ENCODE data around the gene CEP162. TPM values are rescaled to one million over a fixed set of nuclear protein-coding genes. Genes with fewer than 3 reads are reported as not detected.

Gene CEP162
- 13.4 and 15.6 TPM in 2 replicates for total RNA-seq
- 13.4 TPM for total RNA-seq (2013)
- polyA plus RNA-seq, result 1.8 and 2.5 TPM in 2 replicates
- 2.7 and 3.4 TPM in 2 replicates for polyA minus RNA-seq

GRCh38 chr6:84227434-84228197, at the start of gene CEP162:
Gene CEP162, minus strand, starts transcription at chr6:84227643. Its CDS starts 1,250 bp downstream, at chr6:84226393.
- H3K4me1 Mint-ChIP-seq, result peaks cover 22% of the 10 kb centered on the region
- Histone ChIP-seq H3K27ac (ENCODE audit: low read length in 2 of 2) (peak within 1 kb of the TSS; percentile 30 to 64), H3K4me1 (ENCODE audit: control insufficient read depth in 2 of 2, insufficient read depth in 2 of 2, low read length in 2 of 2) (peaks cover 10 to 11% of the 10 kb centered on the region in 2 donors), H3K36me3 (replicated peaks in 1 of 2; ENCODE audit: control extremely low read depth in 1 of 2, control insufficient read depth in 1 of 2, extremely low read depth in 1 of 2, insufficient read depth in 2 of 2, low read length in 1 of 2) (no peaks in the 10 kb centered on the region), H3K9me3 (ENCODE audit: control extremely low read depth in 1 of 3, control insufficient read depth in 2 of 3, insufficient read depth in 1 of 3, low read length in 2 of 3) (no peaks in the 10 kb centered on the region), H3K4me3 (ENCODE audit: control extremely low read depth in 1 of 5, extremely low read depth in 1 of 5, insufficient read depth in 1 of 5, low read depth in 2 of 5, low read length in 4 of 5) (peak within 1 kb of the TSS; percentile 67 to 99 (median 97)), H3K9ac (ENCODE audit: low read length) (peak within 1 kb of the TSS; percentile 89), H3K27me3 (replicated peaks in 1 of 4; ENCODE audit: control extremely low read depth in 1 of 4, control insufficient read depth in 3 of 4, insufficient read depth in 4 of 4, low read length in 3 of 4) (peaks cover 0 to 19% (median 4%) of the 10 kb centered on the region in 4 experiments), H2AFZ (ENCODE audit: insufficient read depth, low read depth, low read length, poor library complexity, severe bottlenecking) (peak within 1 kb of the TSS; percentile 99), H4K20me1 (ENCODE audit: control insufficient read depth, insufficient read depth, low read length, poor library complexity, severe bottlenecking) (no peaks in the 10 kb centered on the region), H3K4me2 (replicated peaks; ENCODE audit: low read depth, low read length, poor library complexity, severe bottlenecking) (peak within 1 kb of the TSS; percentile 83), H3K79me2 (ENCODE audit: control insufficient read depth, insufficient read depth, low read length) (peaks cover 9% of the 10 kb centered on the region)
- POLR2A ChIA-PET, result interaction anchor here (0.9 kb wide), 1 partner anchor 368 kb away, joined by 5 read pairs; the partner anchor contains the start of gene CYB5R4
- peak; percentile 91 for ATAC-seq (ENCODE audit: low read depth)
- peak within 1 kb of the TSS; percentile 100 for H3K4me3 Mint-ChIP-seq
- peak; percentile 94 for DNase-seq
- peaks cover 14% of the 10 kb centered on the region for H3K27me3 Mint-ChIP-seq
- WGBS (ENCODE audit: insufficient coverage), result under 1% methylated on average over 27 of the region's 40 CpGs
- CTCF ChIA-PET, result interaction anchor here (1.0 to 2.6 kb wide), 21 partner anchors 8 to 1979 kb away, joined by 3 to 15 read pairs (median 4); partner anchors contain the start of genes CYB5R4, DOP1A and UBE3D
- no peak for TF ChIP-seq EZH2 (IDR thresholded peaks at IDR 0.05; ENCODE audit: borderline replicate concordance, insufficient read depth, low read depth, low read length, poor library complexity, severe bottlenecking)
- TF ChIP-seq, protein P1, sequence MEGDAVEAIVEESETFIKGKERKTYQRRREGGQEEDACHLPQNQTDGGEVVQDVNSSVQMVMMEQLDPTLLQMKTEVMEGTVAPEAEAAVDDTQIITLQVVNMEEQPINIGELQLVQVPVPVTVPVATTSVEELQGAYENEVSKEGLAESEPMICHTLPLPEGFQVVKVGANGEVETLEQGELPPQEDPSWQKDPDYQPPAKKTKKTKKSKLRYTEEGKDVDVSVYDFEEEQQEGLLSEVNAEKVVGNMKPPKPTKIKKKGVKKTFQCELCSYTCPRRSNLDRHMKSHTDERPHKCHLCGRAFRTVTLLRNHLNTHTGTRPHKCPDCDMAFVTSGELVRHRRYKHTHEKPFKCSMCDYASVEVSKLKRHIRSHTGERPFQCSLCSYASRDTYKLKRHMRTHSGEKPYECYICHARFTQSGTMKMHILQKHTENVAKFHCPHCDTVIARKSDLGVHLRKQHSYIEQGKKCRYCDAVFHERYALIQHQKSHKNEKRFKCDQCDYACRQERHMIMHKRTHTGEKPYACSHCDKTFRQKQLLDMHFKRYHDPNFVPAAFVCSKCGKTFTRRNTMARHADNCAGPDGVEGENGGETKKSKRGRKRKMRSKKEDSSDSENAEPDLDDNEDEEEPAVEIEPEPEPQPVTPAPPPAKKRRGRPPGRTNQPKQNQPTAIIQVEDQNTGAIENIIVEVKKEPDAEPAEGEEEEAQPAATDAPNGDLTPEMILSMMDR (IDR thresholded peaks at IDR 0.05), result peak; percentile 84
- no peaks in the 10 kb centered on the region for H3K9me3 Mint-ChIP-seq (ENCODE audit: insufficient read depth)
- intact Hi-C loops (cut with micrococcal nuclease), result loop anchor here (1.0 to 5.0 kb wide), 6 partner anchors 343 to 1980 kb away; partner anchors contain the start of genes CYB5R4, IBTK, PGM3 and RWDD2A
- peak within 1 kb of the TSS; percentile 96 for H3K27ac Mint-ChIP-seq

- DNase-seq (no peak), ATAC-seq (ENCODE audit: low read depth) (no peak)
- no peak overlapping the region for H3K9ac ChIP-seq (ENCODE audit: low read length)
- H3K9me3 Mint-ChIP-seq (ENCODE audit: insufficient read depth), result no peaks in the 10 kb centered on the region
- H3K4me3 ChIP-seq (ENCODE audit: control extremely low read depth in 1 of 5, extremely low read depth in 1 of 5, insufficient read depth in 1 of 5, low read depth in 2 of 5, low read length in 4 of 5), result no peak overlapping the region
- H3K4me3 Mint-ChIP-seq, result no peak overlapping the region
- no peak overlapping the region for H3K27ac ChIP-seq (ENCODE audit: low read length in 2 of 2)
- no peaks in the 10 kb centered on the region for H3K79me2 ChIP-seq (ENCODE audit: control insufficient read depth, insufficient read depth, low read length)
- H3K4me1 Mint-ChIP-seq, result no peaks in the 10 kb centered on the region
- no peak overlapping the region for H3K4me2 ChIP-seq (replicated peaks; ENCODE audit: low read depth, low read length, poor library complexity, severe bottlenecking)
- no peak overlapping the region for H3K27ac Mint-ChIP-seq
- H3K27me3 ChIP-seq (replicated peaks in 1 of 4; ENCODE audit: control extremely low read depth in 1 of 4, control insufficient read depth in 3 of 4, insufficient read depth in 4 of 4, low read length in 3 of 4), result no peaks in the 10 kb centered on the region
- no peaks in the 10 kb centered on the region for H3K4me1 ChIP-seq (ENCODE audit: control insufficient read depth in 2 of 2, insufficient read depth in 2 of 2, low read length in 2 of 2)
- TF ChIP-seq EZH2 (IDR thresholded peaks at IDR 0.05; ENCODE audit: borderline replicate concordance, insufficient read depth, low read depth, low read length, poor library complexity, severe bottlenecking), result no peak
- TF ChIP-seq, protein P1 (IDR thresholded peaks at IDR 0.05), result no peak
- WGBS (ENCODE audit: insufficient coverage), result no CpG with 5 or more reads among the region's 2 CpGs
- H3K9me3 ChIP-seq (ENCODE audit: control extremely low read depth in 1 of 3, control insufficient read depth in 2 of 3, insufficient read depth in 1 of 3, low read length in 2 of 3), result no peaks in the 10 kb centered on the region
- H3K27me3 Mint-ChIP-seq, result peaks cover 18% of the 10 kb centered on the region
- POLR2A ChIA-PET, result no interaction called here
- intact Hi-C loops (cut with micrococcal nuclease), result no loop called here
- CTCF ChIA-PET, result no interaction called here
- no peak overlapping the region for H2AFZ ChIP-seq (ENCODE audit: insufficient read depth, low read depth, low read length, poor library complexity, severe bottlenecking)
- no peaks in the 10 kb centered on the region for H3K36me3 ChIP-seq (replicated peaks in 1 of 2; ENCODE audit: control extremely low read depth in 1 of 2, control insufficient read depth in 1 of 2, extremely low read depth in 1 of 2, insufficient read depth in 2 of 2, low read length in 1 of 2)
- H4K20me1 ChIP-seq (ENCODE audit: control insufficient read depth, insufficient read depth, low read length, poor library complexity, severe bottlenecking), result no peaks in the 10 kb centered on the region
These were observed 47.4 kb upstream of the CEP162 start for GRCh38 chr6:84274856-84275255.
